Measurements from ENCODE around the gene EHD2. TPM values are rescaled to one million over a fixed set of nuclear protein-coding genes. Genes with fewer than 3 reads are reported as not detected.

EHD2 gene
- total RNA-seq, 1 experiment from 2014 or later, result 2.9 TPM

GRCh38 chr19:47778954-47779351 lies 65.7 kb downstream of the EHD2 start:
- TSS peak; percentile 65 for BruUV-seq (replicated peaks)
- H3K9me3 ChIP-seq (ENCODE audit: low read depth, low read length, poor library complexity, severe bottlenecking), result no peaks in the 10 kb centered on the region
- no peak for DNase-seq (ENCODE audit: low spot score)
- CTCF ChIA-PET, result no interaction called here
- H3K4me3 ChIP-seq (ENCODE audit: low read depth, low read length, poor library complexity, severe bottlenecking), result peak overlapping the region; percentile 98
- intact Hi-C loops (cut with micrococcal nuclease; ENCODE audit: unreplicated experiment), result no loop called here
- peaks cover 9% of the 10 kb centered on the region for H3K4me1 ChIP-seq (ENCODE audit: insufficient read depth, low read length, poor library complexity, severe bottlenecking)
- TF ChIP-seq CTCF (conservative IDR thresholded peaks at IDR 0.05; ENCODE audit: low read depth, low read length), result no peak
- no peak for TF ChIP-seq EZH2 (IDR thresholded peaks at IDR 0.05; ENCODE audit: borderline replicate concordance, low read depth, low read length, poor library complexity, severe bottlenecking)
- H3K36me3 ChIP-seq (ENCODE audit: insufficient read depth, low read length, poor library complexity, severe bottlenecking), result peaks cover 24% of the 10 kb centered on the region
- POLR2A ChIA-PET (ENCODE audit: low non-redundant PET), result no interaction called here
- H3K27ac ChIP-seq (ENCODE audit: low read depth, low read length, poor library complexity, severe bottlenecking), result peak overlapping the region; percentile 99
- H3K27me3 ChIP-seq (replicated peaks; ENCODE audit: insufficient read depth, low read depth, low read length, poor library complexity), result no peaks in the 10 kb centered on the region

- CTCF ChIA-PET, result interaction anchor here (0.7 kb wide), 1 partner anchor 76 kb away, joined by 4 read pairs; no protein-coding TSS in a partner anchor
- intact Hi-C loops (cut with micrococcal nuclease; ENCODE audit: unreplicated experiment), result no loop called here
- DNase-seq (ENCODE audit: low spot score), result no peak
- H3K9me3 ChIP-seq (ENCODE audit: low read depth, low read length, poor library complexity, severe bottlenecking), result no peaks in the 10 kb centered on the region
- H3K27ac ChIP-seq (ENCODE audit: low read depth, low read length, poor library complexity, severe bottlenecking), result peak overlapping the region; percentile 99
- peaks cover 9% of the 10 kb centered on the region for H3K4me1 ChIP-seq (ENCODE audit: insufficient read depth, low read length, poor library complexity, severe bottlenecking)
- H3K27me3 ChIP-seq (replicated peaks; ENCODE audit: insufficient read depth, low read depth, low read length, poor library complexity), result no peaks in the 10 kb centered on the region
- TF ChIP-seq EZH2 (IDR thresholded peaks at IDR 0.05; ENCODE audit: borderline replicate concordance, low read depth, low read length, poor library complexity, severe bottlenecking), result no peak
- TF ChIP-seq CTCF (conservative IDR thresholded peaks at IDR 0.05; ENCODE audit: low read depth, low read length), result no peak
- H3K4me3 ChIP-seq (ENCODE audit: low read depth, low read length, poor library complexity, severe bottlenecking), result peak overlapping the region; percentile 98
- H3K36me3 ChIP-seq (ENCODE audit: insufficient read depth, low read length, poor library complexity, severe bottlenecking), result peaks cover 29% of the 10 kb centered on the region
- POLR2A ChIA-PET (ENCODE audit: low non-redundant PET), result no interaction called here
- BruUV-seq (replicated peaks), result no TSS peak
These were observed 66.4 kb downstream of the EHD2 start for GRCh38 chr19:47779524-47780214.

GRCh38 chr19:47780215-47780551 lies 67.0 kb downstream of the EHD2 start:
- POLR2A ChIA-PET (ENCODE audit: low non-redundant PET), result no interaction called here
- no peaks in the 10 kb centered on the region for H3K27me3 ChIP-seq (replicated peaks; ENCODE audit: insufficient read depth, low read depth, low read length, poor library complexity)
- peaks cover 30% of the 10 kb centered on the region for H3K36me3 ChIP-seq (ENCODE audit: insufficient read depth, low read length, poor library complexity, severe bottlenecking)
- peak overlapping the region; percentile 45 for H3K27ac ChIP-seq (ENCODE audit: low read depth, low read length, poor library complexity, severe bottlenecking)
- no peaks in the 10 kb centered on the region for H3K9me3 ChIP-seq (ENCODE audit: low read depth, low read length, poor library complexity, severe bottlenecking)
- DNase-seq (ENCODE audit: low spot score), result no peak
- TF ChIP-seq CTCF (conservative IDR thresholded peaks at IDR 0.05; ENCODE audit: low read depth, low read length), result no peak
- no peak for TF ChIP-seq EZH2 (IDR thresholded peaks at IDR 0.05; ENCODE audit: borderline replicate concordance, low read depth, low read length, poor library complexity, severe bottlenecking)
- CTCF ChIA-PET, result interaction anchor here (0.7 kb wide), 1 partner anchor 77 kb away, joined by 4 read pairs; no protein-coding TSS in a partner anchor
- no TSS peak for BruUV-seq (replicated peaks)
- peaks cover 9% of the 10 kb centered on the region for H3K4me1 ChIP-seq (ENCODE audit: insufficient read depth, low read length, poor library complexity, severe bottlenecking)
- peak overlapping the region; percentile 98 for H3K4me3 ChIP-seq (ENCODE audit: low read depth, low read length, poor library complexity, severe bottlenecking)
- intact Hi-C loops (cut with micrococcal nuclease; ENCODE audit: unreplicated experiment), result no loop called here

Measured in A673 (cell line).